HepG2 (cell line): Measurements from ENCODE around the gene LARP1. TPM values are rescaled to one million over a fixed set of nuclear protein-coding genes. Genes with fewer than 3 reads are reported as not detected.

Experiments
- AKNA ChIP-seq: sonication (generic); formaldehyde crosslinking; IDR thresholded peaks from 2 replicates; pipeline ENCODE4 v1.4.0; 2020; ENCODE audit warnings: missing genetic modification reagents, borderline replicate concordance
- ATF4 ChIP-seq, 2 experiments: fragments of 450-650 bp in 1 of 2; sonication (generic) in 1 of 2; formaldehyde crosslinking; IDR thresholded peaks; 2 replicates each; pipeline versions ENCODE4 v1.5.0 to v1.8.0; 2020 to 2022; ENCODE audit warnings: mild to moderate bottlenecking in 1 of 2, missing genetic modification reagents in 1 of 2
- GABPA ChIP-seq, 2 experiments: IDR thresholded peaks; 2 replicates each; pipeline ENCODE4 v1.6.1; 2011 to 2016; ENCODE audit warnings: low read depth in 2 of 2, low read length in 1 of 2, missing biosample characterization in 1 of 2, missing genetic modification characterization in 1 of 2
- KLF9 ChIP-seq: IDR thresholded peaks from 2 replicates; pipeline ENCODE4 v1.6.1; 2016; ENCODE audit warnings: low read depth
- MED13 ChIP-seq: sonication (generic); formaldehyde crosslinking; IDR thresholded peaks from 2 replicates; pipeline ENCODE4 v1.5.0; 2020; ENCODE audit warnings: missing genetic modification reagents
- SMC3 ChIP-seq: IDR thresholded peaks from 2 replicates; pipeline ENCODE4 v1.6.1; 2011; ENCODE audit warnings: low read length, improper control_type of control experiment
- SNAPC2 ChIP-seq: sonication (generic); formaldehyde crosslinking; IDR thresholded peaks from 2 replicates; pipeline ENCODE4 v1.8.1; 2022; ENCODE audit warnings: mild to moderate bottlenecking, missing genetic modification reagents
- SPEN ChIP-seq: sonication (generic); formaldehyde crosslinking; IDR thresholded peaks from 2 replicates; pipeline ENCODE4 v1.5.1; 2020; ENCODE audit warnings: low read depth, mild to moderate bottlenecking, missing genetic modification reagents
- THAP9 ChIP-seq: sonication (generic); formaldehyde crosslinking; IDR thresholded peaks from 2 replicates; pipeline ENCODE4; 2020; ENCODE audit warnings: missing genetic modification reagents, mild to moderate bottlenecking, borderline replicate concordance
- TP53 ChIP-seq: sonication (generic); formaldehyde crosslinking; conservative IDR thresholded peaks from 2 replicates; pipeline ENCODE4 v1.4.0; 2020; ENCODE audit warnings: missing genetic modification reagents
- ZBTB20 ChIP-seq: sonication (generic); formaldehyde crosslinking; IDR thresholded peaks from 2 replicates; pipeline ENCODE4 v1.8.1; 2023; ENCODE audit warnings: missing genetic modification reagents, low read depth, mild to moderate bottlenecking, borderline replicate concordance
- ZC3H13 ChIP-seq: sonication (generic); formaldehyde crosslinking; IDR thresholded peaks from 2 replicates; pipeline ENCODE4 v1.8.1; 2023; ENCODE audit warnings: mild to moderate bottlenecking, missing genetic modification reagents, moderate library complexity
- ZFP37 ChIP-seq: sonication (generic); formaldehyde crosslinking; IDR thresholded peaks from 2 replicates; pipeline ENCODE4 v1.4.0; 2020; ENCODE audit warnings: missing genetic modification reagents, borderline replicate concordance
- ZFP41 ChIP-seq: sonication (generic); formaldehyde crosslinking; IDR thresholded peaks from 2 replicates; pipeline ENCODE4 v1.4.0; 2020; ENCODE audit warnings: mild to moderate bottlenecking, missing genetic modification reagents, borderline replicate concordance
- ZMAT3 ChIP-seq: sonication (generic); formaldehyde crosslinking; conservative IDR thresholded peaks from 2 replicates; pipeline ENCODE4 v1.7.0; 2021; ENCODE audit warnings: missing genetic modification reagents
- ZNF282 ChIP-seq: fragments of 450-650 bp; IDR thresholded peaks from 2 replicates; pipeline ENCODE4 v1.6.1; 2018; ENCODE audit not compliant: partially characterized antibody
- ZNF33B ChIP-seq: sonication (generic); formaldehyde crosslinking; IDR thresholded peaks from 2 replicates; pipeline ENCODE4 v1.5.1; 2020; ENCODE audit warnings: mild to moderate bottlenecking, missing genetic modification reagents
- ZNF691 ChIP-seq: sonication (generic); formaldehyde crosslinking; IDR thresholded peaks from 2 replicates; pipeline ENCODE4 v1.4.0; 2020; ENCODE audit warnings: missing genetic modification reagents, low read depth, mild to moderate bottlenecking, borderline replicate concordance
- ZNF768 ChIP-seq: sonication (generic); formaldehyde crosslinking; IDR thresholded peaks from 2 replicates; pipeline ENCODE4 v1.4.0; 2020; ENCODE audit warnings: missing genetic modification reagents
- ZNF839 ChIP-seq: sonication (generic); formaldehyde crosslinking; IDR thresholded peaks from 2 replicates; pipeline ENCODE4 v1.4.0; 2020; ENCODE audit warnings: missing genetic modification reagents, mild to moderate bottlenecking, borderline replicate concordance
- polyA plus RNA-seq, 8 experiments: library from polyadenylated mRNA; depleted of rRNA in 3 of 8; stranded (reverse) in 7 of 8; unstranded in 1 of 8; fragments of >200 nt; fragmentation: Illumina TruSeq in 4 of 8; extraction: Trizol in 4 of 8; gene quantifications; 2 replicates each; pipeline versions ENCODE4 v1.2.1 to v1.2.3, GENCODE V29; 2011 to 2016; ENCODE audit warnings: low read depth in 4 of 8, missing spikeins in 1 of 8, mixed read lengths in 1 of 8; ENCODE audit not compliant: insufficient read depth in 1 of 8
- total RNA-seq, 5 experiments: library from RNA; depleted of rRNA; stranded (reverse); fragments of >200 nt; fragmentation: Illumina TruSeq; extraction: Trizol; gene quantifications; 2 replicates each; pipeline ENCODE4 v1.2.3, GENCODE V29; 2016; ENCODE audit warnings: low read depth in 1 of 5

Gene LARP1
- total and polyA plus RNA-seq, 2 of the 13 experiments (the other 11 are each of a cell fraction or from before 2014, with no cell fraction given): 45.2 to 61.4 TPM

GRCh38 chr5:154837009-154837901, 82.1 kb downstream of the LARP1 start (continued):
- TF ChIP-seq AKNA (CRISPR knock-in tag) (no peak), ZC3H13 (CRISPR knock-in tag) (no peak), ZMAT3 (CRISPR knock-in tag) (no peak), ZNF282 (no peak), SMC3 (no peak), TP53 (CRISPR knock-in tag) (no peak), ZBTB20 (CRISPR knock-in tag) (no peak), GABPA (IDR thresholded peaks at IDR 0.05; ENCODE audit: low read depth, low read length) (no peak), GABPA (CRISPR knock-in tag; IDR thresholded peaks at IDR 0.05; ENCODE audit: low read depth) (no peak), ZFP37 (CRISPR knock-in tag) (no peak), ZNF33B (CRISPR knock-in tag) (no peak), ZFP41 (no peak), SPEN (no peak), ATF4 (CRISPR knock-in tag; IDR thresholded peaks at IDR 0.05) (no peak), MED13 (no peak), ZNF768 (no peak), KLF9 (CRISPR knock-in tag) (no peak), ZNF691 (CRISPR knock-in tag) (no peak), SNAPC2 (CRISPR knock-in tag) (no peak), ZNF839 (CRISPR knock-in tag) (no peak), THAP9 (CRISPR knock-in tag) (no peak)
